ENCODE data around the gene SMARCC2. TPM values are rescaled to one million over a fixed set of nuclear protein-coding genes. Genes with fewer than 3 reads are reported as not detected.

Gene SMARCC2
- total and polyA plus RNA-seq, 9 of the 15 experiments (the other 6 are each of a cell fraction or from before 2014, with no cell fraction given) = 11.9 to 86.0 (median 36.6) TPM

DNA sequence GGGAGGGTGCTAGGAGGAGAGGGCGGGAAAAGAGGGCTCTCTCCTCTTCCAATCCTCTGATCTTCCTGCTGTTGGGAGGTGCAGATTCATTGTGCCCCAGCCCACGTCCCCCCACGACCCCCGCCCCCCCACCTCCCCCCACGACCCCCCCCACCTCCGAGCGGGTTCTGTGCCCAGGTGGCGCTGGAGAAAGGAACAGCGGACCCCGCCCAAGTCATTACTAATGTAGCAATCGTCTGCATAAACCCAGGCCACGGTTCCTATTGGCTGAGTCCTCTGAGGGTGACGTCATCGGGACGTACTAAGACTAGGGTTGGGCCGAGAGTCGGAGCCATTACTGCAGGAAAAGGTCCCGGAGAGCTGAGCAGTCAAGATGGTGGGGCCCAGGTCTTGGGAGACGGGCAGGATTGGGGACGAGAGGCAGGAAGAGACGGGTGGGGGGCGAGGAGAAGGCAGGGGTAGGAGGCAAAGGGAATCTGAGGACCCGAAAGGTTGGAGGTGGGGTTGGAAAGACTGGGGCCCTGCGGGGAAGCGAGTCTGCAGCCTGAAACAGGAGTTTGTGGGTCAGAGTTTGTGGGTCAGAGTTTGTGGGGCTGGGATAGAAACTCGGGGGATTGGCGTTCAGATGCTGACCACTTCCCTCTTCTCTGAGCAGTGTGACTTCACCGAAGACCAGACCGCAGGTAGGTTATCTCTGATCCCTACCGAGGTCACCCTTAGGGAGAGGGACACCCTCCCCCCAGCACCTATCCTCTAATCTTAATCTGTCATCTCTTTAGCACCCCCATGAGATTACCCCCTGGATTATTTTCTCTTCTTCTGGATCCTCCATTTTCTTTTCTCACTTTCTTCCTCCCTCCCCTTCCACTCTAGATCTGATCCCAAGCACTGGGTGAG lies 31.0 kb downstream of the SMARCC2 start, which contains the start of gene MYL6 (continued):
- TF ChIP-seq, protein P1, sequence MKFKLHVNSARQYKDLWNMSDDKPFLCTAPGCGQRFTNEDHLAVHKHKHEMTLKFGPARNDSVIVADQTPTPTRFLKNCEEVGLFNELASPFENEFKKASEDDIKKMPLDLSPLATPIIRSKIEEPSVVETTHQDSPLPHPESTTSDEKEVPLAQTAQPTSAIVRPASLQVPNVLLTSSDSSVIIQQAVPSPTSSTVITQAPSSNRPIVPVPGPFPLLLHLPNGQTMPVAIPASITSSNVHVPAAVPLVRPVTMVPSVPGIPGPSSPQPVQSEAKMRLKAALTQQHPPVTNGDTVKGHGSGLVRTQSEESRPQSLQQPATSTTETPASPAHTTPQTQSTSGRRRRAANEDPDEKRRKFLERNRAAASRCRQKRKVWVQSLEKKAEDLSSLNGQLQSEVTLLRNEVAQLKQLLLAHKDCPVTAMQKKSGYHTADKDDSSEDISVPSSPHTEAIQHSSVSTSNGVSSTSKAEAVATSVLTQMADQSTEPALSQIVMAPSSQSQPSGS (CRISPR knock-in tag; IDR thresholded peaks at IDR 0.05) = peak; percentile 97
- TF ChIP-seq ZNF431 (CRISPR knock-in tag; IDR thresholded peaks at IDR 0.05) = peak; percentile 42; the same call in 1 of the 2 replicates
- TF ChIP-seq, protein P2, sequence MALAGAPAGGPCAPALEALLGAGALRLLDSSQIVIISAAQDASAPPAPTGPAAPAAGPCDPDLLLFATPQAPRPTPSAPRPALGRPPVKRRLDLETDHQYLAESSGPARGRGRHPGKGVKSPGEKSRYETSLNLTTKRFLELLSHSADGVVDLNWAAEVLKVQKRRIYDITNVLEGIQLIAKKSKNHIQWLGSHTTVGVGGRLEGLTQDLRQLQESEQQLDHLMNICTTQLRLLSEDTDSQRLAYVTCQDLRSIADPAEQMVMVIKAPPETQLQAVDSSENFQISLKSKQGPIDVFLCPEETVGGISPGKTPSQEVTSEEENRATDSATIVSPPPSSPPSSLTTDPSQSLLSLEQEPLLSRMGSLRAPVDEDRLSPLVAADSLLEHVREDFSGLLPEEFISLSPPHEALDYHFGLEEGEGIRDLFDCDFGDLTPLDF (CRISPR knock-in tag; IDR thresholded peaks at IDR 0.05) = 0 out of 2 replicates have a peak, but pooled peaks have one; percentile 26
- TF ChIP-seq POLR3A (IDR thresholded peaks at IDR 0.05; ENCODE audit: borderline replicate concordance, extremely low read depth, insufficient read depth, insufficient read length) = no peak
- TF ChIP-seq MEF2D (tag; conservative IDR thresholded peaks at IDR 0.05; ENCODE audit: low read depth) = 0 out of 2 replicates have a peak, but pooled peaks have one; percentile 66
- TF ChIP-seq, protein P3, sequence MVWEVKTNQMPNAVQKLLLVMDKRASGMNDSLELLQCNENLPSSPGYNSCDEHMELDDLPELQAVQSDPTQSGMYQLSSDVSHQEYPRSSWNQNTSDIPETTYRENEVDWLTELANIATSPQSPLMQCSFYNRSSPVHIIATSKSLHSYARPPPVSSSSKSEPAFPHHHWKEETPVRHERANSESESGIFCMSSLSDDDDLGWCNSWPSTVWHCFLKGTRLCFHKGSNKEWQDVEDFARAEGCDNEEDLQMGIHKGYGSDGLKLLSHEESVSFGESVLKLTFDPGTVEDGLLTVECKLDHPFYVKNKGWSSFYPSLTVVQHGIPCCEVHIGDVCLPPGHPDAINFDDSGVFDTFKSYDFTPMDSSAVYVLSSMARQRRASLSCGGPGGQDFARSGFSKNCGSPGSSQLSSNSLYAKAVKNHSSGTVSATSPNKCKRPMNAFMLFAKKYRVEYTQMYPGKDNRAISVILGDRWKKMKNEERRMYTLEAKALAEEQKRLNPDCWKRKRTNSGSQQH (CRISPR knock-in tag; IDR thresholded peaks at IDR 0.05) = peak; percentile 98
- TF ChIP-seq, protein P4, sequence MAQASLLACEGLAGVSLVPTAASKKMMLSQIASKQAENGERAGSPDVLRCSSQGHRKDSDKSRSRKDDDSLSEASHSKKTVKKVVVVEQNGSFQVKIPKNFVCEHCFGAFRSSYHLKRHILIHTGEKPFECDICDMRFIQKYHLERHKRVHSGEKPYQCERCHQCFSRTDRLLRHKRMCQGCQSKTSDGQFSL (CRISPR knock-in tag; IDR thresholded peaks at IDR 0.05) = peak; percentile 14
- TF ChIP-seq, protein P4 (tag; IDR thresholded peaks at IDR 0.05) = peak in 1 of 2 experiments; percentile 95; a peak in 2 of 4 replicates
- TF ChIP-seq SMAD3 (CRISPR knock-in tag; conservative IDR thresholded peaks at IDR 0.05) = 0 out of 2 replicates have a peak, but pooled peaks have one; percentile 35
- TF ChIP-seq ZNF239 (CRISPR knock-in tag; IDR thresholded peaks at IDR 0.05) = peak; percentile 12; the same call in 1 of the 2 replicates
- peak; percentile 60; the same call in 1 of the 2 replicates for TF ChIP-seq PYGO2 (tag; IDR thresholded peaks at IDR 0.05)
- TF ChIP-seq, protein P5, sequence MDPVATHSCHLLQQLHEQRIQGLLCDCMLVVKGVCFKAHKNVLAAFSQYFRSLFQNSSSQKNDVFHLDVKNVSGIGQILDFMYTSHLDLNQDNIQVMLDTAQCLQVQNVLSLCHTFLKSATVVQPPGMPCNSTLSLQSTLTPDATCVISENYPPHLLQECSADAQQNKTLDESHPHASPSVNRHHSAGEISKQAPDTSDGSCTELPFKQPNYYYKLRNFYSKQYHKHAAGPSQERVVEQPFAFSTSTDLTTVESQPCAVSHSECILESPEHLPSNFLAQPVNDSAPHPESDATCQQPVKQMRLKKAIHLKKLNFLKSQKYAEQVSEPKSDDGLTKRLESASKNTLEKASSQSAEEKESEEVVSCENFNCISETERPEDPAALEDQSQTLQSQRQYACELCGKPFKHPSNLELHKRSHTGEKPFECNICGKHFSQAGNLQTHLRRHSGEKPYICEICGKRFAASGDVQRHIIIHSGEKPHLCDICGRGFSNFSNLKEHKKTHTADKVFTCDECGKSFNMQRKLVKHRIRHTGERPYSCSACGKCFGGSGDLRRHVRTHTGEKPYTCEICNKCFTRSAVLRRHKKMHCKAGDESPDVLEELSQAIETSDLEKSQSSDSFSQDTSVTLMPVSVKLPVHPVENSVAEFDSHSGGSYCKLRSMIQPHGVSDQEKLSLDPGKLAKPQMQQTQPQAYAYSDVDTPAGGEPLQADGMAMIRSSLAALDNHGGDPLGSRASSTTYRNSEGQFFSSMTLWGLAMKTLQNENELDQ (CRISPR knock-in tag; IDR thresholded peaks at IDR 0.05; ENCODE audit: borderline replicate concordance) = peak; percentile 95
- TF ChIP-seq, protein P6, sequence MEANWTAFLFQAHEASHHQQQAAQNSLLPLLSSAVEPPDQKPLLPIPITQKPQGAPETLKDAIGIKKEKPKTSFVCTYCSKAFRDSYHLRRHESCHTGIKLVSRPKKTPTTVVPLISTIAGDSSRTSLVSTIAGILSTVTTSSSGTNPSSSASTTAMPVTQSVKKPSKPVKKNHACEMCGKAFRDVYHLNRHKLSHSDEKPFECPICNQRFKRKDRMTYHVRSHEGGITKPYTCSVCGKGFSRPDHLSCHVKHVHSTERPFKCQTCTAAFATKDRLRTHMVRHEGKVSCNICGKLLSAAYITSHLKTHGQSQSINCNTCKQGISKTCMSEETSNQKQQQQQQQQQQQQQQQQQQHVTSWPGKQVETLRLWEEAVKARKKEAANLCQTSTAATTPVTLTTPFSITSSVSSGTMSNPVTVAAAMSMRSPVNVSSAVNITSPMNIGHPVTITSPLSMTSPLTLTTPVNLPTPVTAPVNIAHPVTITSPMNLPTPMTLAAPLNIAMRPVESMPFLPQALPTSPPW (CRISPR knock-in tag; IDR thresholded peaks at IDR 0.05) = peak; percentile 92
- TF ChIP-seq POLR2AphosphoS5 (IDR thresholded peaks at IDR 0.05; ENCODE audit: control insufficient read depth, insufficient read depth, low read depth, low read length) = peak; percentile 98
- peak; percentile 98 for TF ChIP-seq CHD1 (IDR thresholded peaks at IDR 0.05; ENCODE audit: low read length)

All from K562 (cell line).